Skeletal muscle tissue (tissue), 4 donors: ENCODE measurements around the gene SLC15A3. TPM values are rescaled to one million over a fixed set of nuclear protein-coding genes. Genes with fewer than 3 reads are reported as not detected.
A peak's percentile ranks its signal among the peaks of the same experiment; 100 is the strongest.

Experiments
- H3K27ac ChIP-seq: one replicate; pipeline ENCODE4 v1.7.0; 2013; ENCODE audit warnings: mild to moderate bottlenecking, low read depth, low read length, inconsistent platforms
- H3K27me3 ChIP-seq, 3 donors: one replicate each; pipeline ENCODE4 v1.7.0; 2013; ENCODE audit warnings: low read length in 3 of 3; ENCODE audit not compliant: control insufficient read depth in 3 of 3, insufficient read depth in 3 of 3
- H3K36me3 ChIP-seq, 3 donors: one replicate each; pipeline ENCODE4 v1.7.0; 2013; ENCODE audit warnings: low read length in 3 of 3; ENCODE audit not compliant: control insufficient read depth in 3 of 3, insufficient read depth in 3 of 3
- H3K4me1 ChIP-seq, 3 donors: one replicate each; pipeline ENCODE4 v1.7.0; 2013; ENCODE audit warnings: low read length in 3 of 3, mild to moderate bottlenecking in 3 of 3; ENCODE audit not compliant: control insufficient read depth in 3 of 3, insufficient read depth in 3 of 3
- H3K4me3 ChIP-seq, 3 donors: one replicate each; pipeline ENCODE4 v1.7.0; 2013; ENCODE audit warnings: low read length in 3 of 3
- H3K9ac ChIP-seq, 3 donors: one replicate each; pipeline ENCODE4 v1.7.0; 2013; ENCODE audit warnings: low read length in 3 of 3, mild to moderate bottlenecking in 3 of 3, moderate library complexity in 2 of 3, low read depth in 1 of 3
- H3K9me3 ChIP-seq, 3 donors: one replicate each; pipeline ENCODE4 v1.7.0; 2013; ENCODE audit warnings: low read length in 3 of 3; ENCODE audit not compliant: control insufficient read depth in 3 of 3
- total RNA-seq: library from RNA; depleted of rRNA; stranded (reverse); fragments of >200 nt; gene quantifications from one replicate; pipeline ENCODE4 v1.2.3, GENCODE V29; 2014
- donor health status: Osteomylitis.

Gene SLC15A3
- total RNA-seq, 1 donor from 2014 or later, result 16.7 TPM

DNA sequence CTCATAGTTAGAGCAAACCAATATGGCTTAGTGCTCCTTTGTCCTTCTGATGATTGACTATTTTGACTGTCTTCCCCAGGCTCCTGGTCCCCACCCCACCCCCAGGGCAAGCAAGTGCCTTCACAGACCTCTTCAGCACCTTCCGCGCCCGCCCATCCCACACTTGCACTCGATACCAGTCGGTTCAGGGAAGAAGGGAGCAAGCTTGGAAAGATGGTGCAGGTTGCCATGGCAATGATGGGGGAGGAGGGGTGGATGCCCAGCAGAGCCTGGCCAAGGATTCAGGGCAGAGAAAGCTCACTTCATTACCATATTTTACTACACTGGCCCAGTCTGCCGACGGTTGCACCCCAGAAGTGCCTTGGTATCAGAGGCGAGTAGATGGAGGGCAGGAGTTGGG is 25.5 kb downstream of the SLC15A3 start:
- Histone ChIP-seq H3K36me3 (peaks cover 15 to 16% (median 16%) of the 10 kb centered on the region in 3 donors), H3K9me3 (no peaks in the 10 kb centered on the region), H3K27me3 (peaks cover 16 to 33% (median 32%) of the 10 kb centered on the region in 3 donors), H3K4me3 (no peak overlapping the region), H3K9ac (no peak overlapping the region), H3K27ac (no peak overlapping the region), H3K4me1 (peaks cover 11 to 24% (median 17%) of the 10 kb centered on the region in 3 donors)

DNA sequence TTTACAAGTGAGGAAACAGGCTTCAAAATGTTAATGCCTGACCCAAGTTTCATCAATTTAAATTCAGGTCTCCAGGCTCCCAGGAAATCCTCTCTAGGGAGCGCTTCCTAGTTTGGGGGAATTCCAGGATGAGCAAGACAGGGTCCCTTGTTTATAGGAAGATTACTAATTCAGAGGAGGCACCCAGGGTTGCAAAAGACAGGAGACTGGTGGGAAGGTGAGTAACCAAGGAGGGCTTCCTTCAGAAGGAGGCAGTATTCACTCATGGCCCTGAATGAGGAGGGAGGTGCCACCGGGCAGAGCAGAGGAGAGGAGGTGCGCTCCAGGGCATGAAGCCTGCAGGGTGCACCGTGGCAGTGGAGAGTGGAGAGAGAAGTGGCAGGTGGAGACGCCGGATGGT is 26.1 kb downstream of the SLC15A3 start:
- Histone ChIP-seq H3K4me1 (peaks cover 11 to 24% (median 17%) of the 10 kb centered on the region in 3 donors), H3K9ac (no peak overlapping the region), H3K27ac (no peak overlapping the region), H3K4me3 (no peak overlapping the region), H3K36me3 (peaks cover 22 to 23% (median 22%) of the 10 kb centered on the region in 3 donors), H3K9me3 (no peaks in the 10 kb centered on the region), H3K27me3 (peaks cover 16 to 33% (median 32%) of the 10 kb centered on the region in 3 donors)

DNA sequence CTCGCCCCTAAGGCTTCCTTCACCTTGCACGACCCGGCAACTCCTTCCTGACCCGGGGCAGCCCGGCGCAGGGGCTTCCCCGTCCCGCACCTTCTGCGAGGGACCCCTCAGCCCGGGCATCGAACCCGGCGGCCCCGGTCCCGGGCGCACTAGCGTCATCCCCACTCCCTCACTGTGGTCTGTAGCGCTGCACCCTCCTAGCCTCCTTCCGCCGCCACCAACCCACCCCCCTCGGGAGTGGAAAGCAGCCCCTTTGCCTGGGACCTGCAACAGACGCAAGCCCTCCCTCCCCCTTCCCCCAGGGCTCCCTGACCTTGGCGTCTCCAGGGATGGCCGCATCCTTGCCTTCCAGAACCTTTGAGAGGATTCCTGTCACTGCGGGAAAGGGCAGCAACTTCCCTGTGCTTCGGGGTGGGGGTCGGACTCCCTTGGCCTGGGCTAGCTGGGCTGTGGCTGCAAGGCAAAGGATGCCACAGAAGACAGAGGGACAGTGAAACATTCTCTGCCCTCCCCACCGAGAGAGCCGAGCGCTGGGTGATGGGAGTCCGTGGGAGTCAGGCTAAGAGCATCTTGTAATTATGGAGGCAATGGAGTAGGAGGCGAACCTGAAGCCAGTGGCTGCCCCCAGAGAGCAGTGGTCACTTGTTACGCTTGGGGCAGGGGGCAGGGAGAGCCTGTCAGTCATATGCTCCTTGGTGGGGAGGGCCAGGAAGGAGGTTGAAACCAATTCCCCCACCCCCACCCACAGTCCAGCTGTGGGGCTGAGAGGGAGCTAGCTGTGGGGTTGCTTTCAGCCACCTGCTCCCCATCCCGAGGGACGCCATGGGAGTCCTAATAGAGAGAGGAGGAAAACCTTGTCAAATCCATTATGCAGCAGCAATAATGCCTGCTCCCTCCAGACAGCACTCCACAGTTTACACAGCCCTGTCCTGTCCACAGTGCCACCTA is 26.8 kb downstream of the SLC15A3 start:
- Histone ChIP-seq H3K27ac (no peak overlapping the region), H3K9me3 (no peaks in the 10 kb centered on the region), H3K4me3 (peak overlapping the region; percentile 43 to 63 (median 54)), H3K4me1 (peaks cover 11 to 28% (median 17%) of the 10 kb centered on the region in 3 donors), H3K36me3 (peaks cover 28 to 29% (median 28%) of the 10 kb centered on the region in 3 donors), H3K27me3 (peaks cover 16 to 32% (median 31%) of the 10 kb centered on the region in 3 donors), H3K9ac (peak overlapping the region in 1 of 3 donors; percentile 70)

DNA sequence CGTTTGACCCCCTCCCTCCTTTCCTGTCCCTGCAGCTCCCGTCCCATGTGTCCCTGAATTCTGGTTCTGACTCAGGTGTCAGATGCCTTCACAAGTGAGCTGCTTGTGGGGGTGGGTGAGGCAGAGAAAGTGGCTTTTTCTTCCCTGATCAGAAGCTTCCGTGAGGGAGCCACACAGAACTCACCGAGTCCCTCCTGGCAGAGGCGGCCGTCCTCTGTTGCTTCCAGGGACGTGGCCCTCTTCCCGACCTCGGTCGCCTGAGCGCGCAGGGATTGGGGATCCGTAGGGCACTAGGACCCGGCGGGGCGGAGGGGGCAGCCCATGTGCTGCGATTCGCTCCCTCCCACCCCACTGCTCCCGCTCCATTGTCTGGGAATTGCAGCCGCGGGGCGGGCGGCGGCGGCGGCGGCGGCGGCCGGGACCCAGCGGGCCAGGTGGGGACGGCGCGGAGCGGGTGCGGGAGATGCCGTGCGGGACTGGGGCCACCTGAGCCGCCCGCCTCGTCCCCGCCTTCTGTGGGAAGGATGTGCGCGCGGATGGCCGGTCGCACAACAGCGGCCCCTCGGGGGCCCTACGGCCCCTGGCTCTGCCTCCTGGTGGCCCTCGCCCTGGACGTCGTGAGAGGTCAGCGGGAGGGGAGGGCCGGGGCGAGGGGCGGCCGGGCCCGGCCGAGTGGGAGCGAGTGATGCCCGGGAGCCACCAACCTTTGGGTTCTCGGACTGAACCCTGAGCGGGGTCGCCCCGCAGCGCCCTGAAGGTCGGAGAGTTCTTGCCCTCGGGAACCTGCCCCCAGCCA is 27.7 kb downstream of the SLC15A3 start, which contains the start of gene TMEM132A:
Gene TMEM132A (plus strand): TSS at position 351 of the 796 bp plus-strand sequence. CDS start 174 bp downstream, at position 525.
- H3K9me3 ChIP-seq, result no peaks in the 10 kb centered on the region
- peak within 1 kb of the TSS; percentile 43 to 63 (median 54) for H3K4me3 ChIP-seq
- peak within 1 kb of the TSS in 1 of 3 donors; percentile 70 for H3K9ac ChIP-seq
- H3K27ac ChIP-seq, result no peak within 1 kb of the TSS
- peaks cover 19 to 37% (median 25%) of the 10 kb centered on the region in 3 donors for H3K4me1 ChIP-seq
- H3K36me3 ChIP-seq, result peaks cover 33 to 38% (median 34%) of the 10 kb centered on the region in 3 donors
- peaks cover 16 to 32% (median 31%) of the 10 kb centered on the region in 3 donors for H3K27me3 ChIP-seq

DNA sequence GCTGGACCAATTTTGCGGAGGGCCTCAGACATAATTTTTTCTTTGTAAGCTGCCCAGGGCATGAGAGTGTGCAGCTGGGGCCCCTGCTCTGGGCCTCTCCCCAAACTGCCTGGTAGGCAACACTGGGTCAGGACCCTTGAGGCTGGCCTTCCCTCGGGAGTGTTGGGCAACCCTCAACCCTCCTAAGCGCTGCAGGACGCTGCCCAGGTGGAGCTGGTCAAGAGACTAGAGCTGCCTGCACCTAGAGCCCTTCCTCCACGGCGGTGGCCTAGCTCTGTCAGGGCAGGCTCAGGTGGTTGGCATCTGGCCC is 28.2 kb downstream of the SLC15A3 start:
- Histone ChIP-seq H3K36me3 (peaks cover 33 to 38% (median 34%) of the 10 kb centered on the region in 3 donors), H3K4me3 (peak overlapping the region; percentile 41 to 63 (median 54)), H3K9ac (peak overlapping the region in 1 of 3 donors; percentile 70), H3K9me3 (no peaks in the 10 kb centered on the region), H3K27ac (no peak overlapping the region), H3K4me1 (peaks cover 24 to 42% (median 31%) of the 10 kb centered on the region in 3 donors), H3K27me3 (peaks cover 16 to 32% (median 31%) of the 10 kb centered on the region in 3 donors)

DNA sequence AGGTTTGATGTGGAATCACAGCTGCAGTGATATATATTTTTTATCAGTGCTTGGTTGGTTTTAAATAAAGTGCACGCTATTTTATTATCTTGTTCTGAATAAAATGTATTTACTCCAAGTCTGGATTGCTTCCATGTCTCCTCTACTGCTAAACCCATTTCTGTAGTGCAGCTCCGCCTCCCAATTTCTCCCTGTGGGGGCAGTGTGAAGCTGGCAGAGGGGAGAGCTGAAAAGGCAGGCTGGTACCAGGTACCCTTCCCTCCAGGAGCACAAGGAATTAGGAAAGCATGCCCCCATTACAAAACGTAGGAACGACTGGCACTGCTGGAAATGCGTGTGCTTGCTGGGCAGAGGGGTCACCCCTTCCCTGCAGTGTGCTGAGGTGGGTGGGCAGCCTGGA is 28.6 kb downstream of the SLC15A3 start:
- H3K36me3 ChIP-seq, result peaks cover 33 to 38% (median 34%) of the 10 kb centered on the region in 3 donors
- H3K9me3 ChIP-seq, result no peaks in the 10 kb centered on the region
- H3K27ac ChIP-seq, result no peak overlapping the region
- peaks cover 27 to 45% (median 35%) of the 10 kb centered on the region in 3 donors for H3K4me1 ChIP-seq
- H3K4me3 ChIP-seq, result no peak overlapping the region
- peak overlapping the region in 1 of 3 donors; percentile 70 for H3K9ac ChIP-seq
- H3K27me3 ChIP-seq, result peaks cover 16 to 32% (median 27%) of the 10 kb centered on the region in 3 donors

DNA sequence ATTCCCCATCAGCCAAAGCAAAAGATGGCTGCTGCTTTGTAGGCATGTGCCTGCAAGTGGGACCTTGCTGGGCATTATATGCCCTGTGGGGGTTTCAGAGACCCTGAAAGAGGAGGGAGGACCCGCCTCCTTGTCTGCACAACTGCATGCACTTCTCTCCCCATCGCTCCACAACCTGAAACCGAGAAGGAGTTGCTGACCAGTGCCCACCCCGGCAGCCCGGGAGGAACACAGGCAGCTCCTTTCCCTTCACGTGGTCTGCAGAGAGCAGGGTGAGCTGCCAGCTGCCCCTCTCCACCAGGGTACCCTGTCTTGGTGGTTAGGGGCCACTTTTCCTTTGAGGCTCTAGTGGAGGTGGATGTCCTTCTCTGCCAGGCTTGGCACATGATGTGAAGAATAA is 29.1 kb downstream of the SLC15A3 start:
- H3K4me3 ChIP-seq, result no peak overlapping the region
- H3K27me3 ChIP-seq, result peaks cover 16 to 32% (median 24%) of the 10 kb centered on the region in 3 donors
- H3K9me3 ChIP-seq, result no peaks in the 10 kb centered on the region
- H3K4me1 ChIP-seq, result peaks cover 27 to 45% (median 38%) of the 10 kb centered on the region in 3 donors
- H3K9ac ChIP-seq, result no peak overlapping the region
- H3K27ac ChIP-seq, result no peak overlapping the region
- H3K36me3 ChIP-seq, result peaks cover 33 to 38% (median 34%) of the 10 kb centered on the region in 3 donors

DNA sequence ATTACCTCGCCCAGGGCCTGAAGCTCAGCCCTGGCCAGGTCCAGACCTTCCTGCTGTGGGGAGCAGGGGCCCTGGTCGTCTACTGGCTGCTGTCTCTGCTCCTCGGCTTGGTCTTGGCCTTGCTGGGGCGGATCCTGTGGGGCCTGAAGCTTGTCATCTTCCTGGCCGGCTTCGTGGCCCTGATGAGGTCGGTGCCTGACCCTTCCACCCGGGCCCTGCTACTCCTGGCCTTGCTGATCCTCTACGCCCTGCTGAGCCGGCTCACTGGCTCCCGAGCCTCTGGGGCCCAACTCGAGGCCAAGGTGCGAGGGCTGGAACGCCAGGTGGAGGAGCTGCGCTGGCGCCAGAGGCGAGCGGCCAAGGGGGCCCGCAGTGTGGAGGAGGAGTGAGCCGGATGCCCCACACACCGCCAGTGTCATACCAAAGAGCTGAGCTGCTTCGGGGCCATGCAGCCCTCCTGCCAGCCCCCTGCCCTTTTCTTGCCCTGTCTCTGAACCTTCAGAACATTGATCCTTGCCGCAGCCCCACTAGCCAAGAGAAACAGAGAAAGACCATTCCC is 30.1 kb downstream of the SLC15A3 start:
- Histone ChIP-seq H3K4me1 (peaks cover 33 to 52% (median 44%) of the 10 kb centered on the region in 3 donors), H3K36me3 (peaks cover 33 to 38% (median 34%) of the 10 kb centered on the region in 3 donors), H3K9me3 (no peaks in the 10 kb centered on the region), H3K9ac (peak overlapping the region in 1 of 3 donors; percentile 16), H3K4me3 (no peak overlapping the region), H3K27me3 (peaks cover 13 to 23% (median 17%) of the 10 kb centered on the region in 3 donors), H3K27ac (no peak overlapping the region)

DNA sequence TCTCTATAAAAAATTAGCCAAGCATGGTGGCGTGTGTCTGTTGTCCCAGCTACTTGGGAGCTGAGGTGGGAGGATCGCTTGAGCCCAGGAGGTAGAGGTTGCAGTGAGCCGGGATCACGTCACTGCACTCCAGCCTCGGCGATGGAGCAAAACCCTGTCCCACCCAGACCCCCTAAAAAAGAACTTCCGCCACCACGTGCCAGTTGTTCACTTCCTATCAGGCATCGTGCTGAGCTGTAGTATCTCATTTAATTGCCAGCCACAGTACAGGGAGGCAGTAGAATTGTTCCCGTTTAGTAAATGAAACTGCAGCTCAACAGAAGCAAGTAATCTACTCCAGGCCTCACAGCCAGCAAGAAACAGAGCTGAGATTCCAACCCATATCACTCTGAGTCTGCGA is 30.7 kb downstream of the SLC15A3 start:
- peaks cover 39 to 58% (median 50%) of the 10 kb centered on the region in 3 donors for H3K4me1 ChIP-seq

More for the DNA sequence above, 30.7 kb downstream of the SLC15A3 start:
- Histone ChIP-seq H3K4me3 (no peak overlapping the region), H3K27ac (no peak overlapping the region), H3K27me3 (peaks cover 9 to 17% (median 13%) of the 10 kb centered on the region in 3 donors), H3K36me3 (peaks cover 33 to 38% (median 34%) of the 10 kb centered on the region in 3 donors), H3K9me3 (no peaks in the 10 kb centered on the region), H3K9ac (no peak overlapping the region)
